Heart left ventricle (tissue), 16 donors: ENCODE results near the gene ARHGAP31. TPM values are rescaled to one million over a fixed set of nuclear protein-coding genes. Genes with fewer than 3 reads are reported as not detected.

ENCODE experiments used
- ATAC-seq, 4 donors: fragments of 200-7000 bp; cut with Tn5 transposase; one replicate each; pipeline ENCODE4 v1.9.1; 2020 to 2022; ENCODE audit warnings: moderate library complexity in 4 of 4, mild to moderate bottlenecking in 3 of 4, moderate number of reproducible peaks in 1 of 4
- DNase-seq, 5 donors: peaks; one replicate each; pipeline ENCODE4 v3.0.0-alpha.2; 2020
- H3K27ac ChIP-seq, 12 donors: fragments of 200-600 bp; sonication (generic) in 4 of 12; one replicate each; pipeline versions ENCODE4 v1.5.0 to v1.8.0; 2016 to 2022; ENCODE audit warnings: mild to moderate bottlenecking in 2 of 12
- H3K27me3 ChIP-seq, 9 donors: fragments of 200-600 bp; sonication (generic) in 2 of 9; one replicate each; pipeline versions ENCODE4 v1.5.1 to v1.8.0; 2016 to 2022; ENCODE audit warnings: mild to moderate bottlenecking in 3 of 9
- H3K36me3 ChIP-seq, 9 donors: fragments of 200-600 bp; sonication (generic) in 2 of 9; one replicate each; pipeline versions ENCODE4 v1.5.0 to v1.8.0; 2018 to 2022; ENCODE audit warnings: mild to moderate bottlenecking in 2 of 9
- H3K4me1 ChIP-seq, 12 donors: fragments of 200-600 bp; sonication (generic) in 4 of 12; one replicate each; pipeline versions ENCODE4 v1.5.0 to v1.8.0; 2016 to 2022; ENCODE audit warnings: mild to moderate bottlenecking in 3 of 12
- H3K4me3 ChIP-seq, 12 donors: fragments of 200-600 bp; sonication (generic) in 4 of 12; one replicate each; pipeline versions ENCODE4 v1.5.0 to v1.8.0; 2017 to 2022; ENCODE audit warnings: mild to moderate bottlenecking in 9 of 12, moderate library complexity in 4 of 12
- H3K9me3 ChIP-seq, 12 donors: fragments of 200-600 bp; sonication (generic) in 4 of 12; one replicate each; pipeline versions ENCODE4 v1.5.0 to v1.8.0; 2016 to 2022; ENCODE audit warnings: mild to moderate bottlenecking in 1 of 12
- CTCF ChIP-seq, 12 donors: fragments of 200-600 bp; sonication (generic) in 4 of 12; IDR thresholded peaks; one replicate each; pipeline versions ENCODE4 v1.5.0 to v1.8.0; 2018 to 2022; ENCODE audit warnings: antibody characterized with exemption in 12 of 12, mild to moderate bottlenecking in 5 of 12
- POLR2A ChIP-seq, 2 donors: fragments of 450-650 bp; IDR thresholded peaks; one replicate each; pipeline ENCODE4 v1.6.1; 2017; ENCODE audit warnings: antibody characterized with exemption in 2 of 2, mild to moderate bottlenecking in 2 of 2, moderate library complexity in 2 of 2
- WGBS, 4 donors: extraction: QIAGEN DNeasy Blood & Tissue Kit in 2 of 4; methylation state at CpG; one replicate each; pipeline versions ENCODE4 v1.1.5 to v1.1.7; 2013 to 2018; 5-methylcytosine and 5-hydroxymethylcytosine counted together
- intact Hi-C, 10 donors: fragments of 100-400 bp; cut with DNase I; formaldehyde crosslinking; loops; one replicate each; pipeline versions ENCODE4 v1.11.1 to v1.14.2; 2022
- polyA plus RNA-seq, 2 donors: library from polyadenylated mRNA; stranded (reverse); fragments of 200-250 nt; gene quantifications; one replicate each; pipeline ENCODE4 v1.2.3, GENCODE V29; 2013
- total RNA-seq, 9 donors: library from RNA; depleted of rRNA in 2 of 9; stranded (reverse); fragments of >200 nt in 2 of 9; fragmentation: NEBNext Ultra II Directional in 3 of 9; extraction: Animal tissue kit (Norgen Biotek cat#: 25700) in 3 of 9; gene quantifications; one replicate each; pipeline versions ENCODE4 v1.1.0 to v1.2.4, GENCODE V29; 2016 to 2023
- donor health status: ischemic (EF 13 %, LVEDD 7.1; RV severe dilation, severe dysfunction).
- donor health status: healthy with polysubstance abuse.
- donor health status: DM: no; HTN: yes; CAD: no.
- donor health status: DM: no; HTN: no; CAD: no.
- donor health status: ischemic (EF 25% LVEDD 6.9; RV normal size, moderate dysfunction).
- donor health status: ischemic (EF 25% LVEDD 5.7; RV mildly dilated, moderate dysfunction).
- donor health status: healthy.
- donor health status: DM: yes; HTN: yes; CAD: no.
- donor health status: ischemic (EF 35%, LVEDD 5.7; RV mildly dilated, moderate dysfunction).
- donor health status: nonischemic (EF 11% LVEDD 7.7; RV severe dilation, severe dysfunction).
- donor health status: DM: yes; HTN: yes; CAD: no.
- donor health status: PGD.
- donor health status: ischemic (EF 29% LVEDD 5.4; RV normal size, mild dysfunction).
- donor health status: nonischemic (EF 23%, LVEDD 6.1; RV moderate dilation, normal function).

The ARHGAP31 gene
- total and polyA plus RNA-seq, 11 donors: 10.4 to 79.1 (median 33.5) TPM

- no peaks in the 10 kb centered on the region for H3K27me3 ChIP-seq
- no peak overlapping the region for H3K4me3 ChIP-seq
- intact Hi-C loops: no loop called here
- DNase-seq: no peak
- no peaks in the 10 kb centered on the region for H3K9me3 ChIP-seq
- WGBS, 4 donors: 72 to 92% (median 92%) methylated on average over 2 of the region's 2 CpGs
- peak in 1 of 4 donors; percentile 40 for ATAC-seq
- no peaks in the 10 kb centered on the region for H3K36me3 ChIP-seq
- TF ChIP-seq CTCF (IDR thresholded peaks at IDR 0.05) (no peak), POLR2A (IDR thresholded peaks at IDR 0.05) (no peak)
- peaks cover 0 to 17% (median 0%) of the 10 kb centered on the region in 12 donors for H3K4me1 ChIP-seq
- peak overlapping the region in 1 of 12 donors; percentile 47 for H3K27ac ChIP-seq
Observed at GRCh38 chr3:119257111-119257510, 37.1 kb upstream of the ARHGAP31 start.

GRCh38 chr3:119257654-119258410, 36.4 kb upstream of the ARHGAP31 start:
- Histone ChIP-seq H3K27me3 (no peaks in the 10 kb centered on the region), H3K27ac (peak overlapping the region in 7 of 12 donors; percentile 2 to 47 (median 16))

GRCh38 chr3:119258915-119259314, 35.3 kb upstream of the ARHGAP31 start:
- Histone ChIP-seq H3K27ac (peak overlapping the region in 1 of 12 donors; percentile 11), H3K27me3 (no peaks in the 10 kb centered on the region), H3K9me3 (no peaks in the 10 kb centered on the region), H3K4me1 (peaks cover 0 to 17% (median 0%) of the 10 kb centered on the region in 12 donors), H3K36me3 (no peaks in the 10 kb centered on the region), H3K4me3 (no peak overlapping the region)
- ATAC-seq: peak in 3 of 4 donors; percentile 23 to 54 (median 41)
- no peak for DNase-seq
- TF ChIP-seq CTCF (IDR thresholded peaks at IDR 0.05): no peak
- TF ChIP-seq POLR2A (IDR thresholded peaks at IDR 0.05): no peak
- intact Hi-C loops: no loop called here
- WGBS, 4 donors: 29 to 50% (median 34%) methylated on average over 1 of the region's 1 CpG

More at GRCh38 chr3:119257654-119258410, 36.4 kb upstream of the ARHGAP31 start:
- no peak for TF ChIP-seq POLR2A (IDR thresholded peaks at IDR 0.05)
- TF ChIP-seq CTCF (IDR thresholded peaks at IDR 0.05): no peak
- DNase-seq (peak in 1 of 5 donors; percentile 30), ATAC-seq (peak; percentile 82 to 94 (median 89))
- WGBS, 4 donors: 71 to 81% (median 77%) methylated on average over 8 of the region's 8 CpGs
- H3K9me3 ChIP-seq: no peaks in the 10 kb centered on the region
- peak overlapping the region in 1 of 12 donors; percentile 26 for H3K4me3 ChIP-seq
- H3K4me1 ChIP-seq: peaks cover 0 to 17% (median 0%) of the 10 kb centered on the region in 12 donors
- no peaks in the 10 kb centered on the region for H3K36me3 ChIP-seq
- intact Hi-C loops: no loop called here

- Histone ChIP-seq H3K4me1 (peaks cover 0 to 14% (median 0%) of the 10 kb centered on the region in 12 donors), H3K4me3 (no peak overlapping the region), H3K36me3 (no peaks in the 10 kb centered on the region), H3K27ac (no peak overlapping the region), H3K9me3 (no peaks in the 10 kb centered on the region), H3K27me3 (no peaks in the 10 kb centered on the region)
- TF ChIP-seq POLR2A (IDR thresholded peaks at IDR 0.05): no peak
- ATAC-seq (no peak), DNase-seq (no peak)
- intact Hi-C loops: no loop called here
- WGBS, 4 donors: 93 to 99% (median 97%) methylated on average over 4 of the region's 4 CpGs
Observed at GRCh38 chr3:119259821-119260220, 34.4 kb upstream of the ARHGAP31 start.
